Measurements from ENCODE around the gene APOF. TPM values are rescaled to one million over a fixed set of nuclear protein-coding genes. Genes with fewer than 3 reads are reported as not detected.
A peak's percentile ranks its signal among the peaks of the same experiment; 100 is the strongest.
"Not testable (repeated sequence)": the region's sequence is repeated elsewhere in the genome, so short reads cannot be mapped to it uniquely, and the experiment has no call there.

Gene APOF
- total RNA-seq, 1 donor: not detected

- Histone ChIP-seq H3K27me3 (ENCODE audit: insufficient read depth, low read length) (no peaks in the 10 kb centered on the region), H3K4me3 (ENCODE audit: insufficient read depth, low read length) (no peak overlapping the region), H2AFZ (ENCODE audit: low read length) (no peak overlapping the region), H3K4me1 (ENCODE audit: insufficient read depth, low read length) (no peaks in the 10 kb centered on the region), H3K79me2 (ENCODE audit: insufficient read depth, low read length) (peaks cover 22% of the 10 kb centered on the region), H3K36me3 (ENCODE audit: insufficient read depth, low read length) (peaks cover 90% of the 10 kb centered on the region), H3K4me2 (ENCODE audit: insufficient read depth, low read length) (no peak overlapping the region), H3K27ac (ENCODE audit: low read depth, low read length) (no peak overlapping the region), H4K20me1 (ENCODE audit: insufficient read depth, low read length) (peaks cover 15% of the 10 kb centered on the region), H3K9me3 (ENCODE audit: low read depth, low read length) (no peaks in the 10 kb centered on the region)
- peak; percentile 13 for DNase-seq (ENCODE audit: insufficient read length, low spot score, missing footprints)
- no peak for TF ChIP-seq CTCF (IDR thresholded peaks at IDR 0.05; ENCODE audit: extremely low read depth, low read depth, low read length)
Observed at GRCh38 chr12:56351325-56351724, 11.3 kb downstream of the APOF start.

GRCh38 chr12:56350662-56351061 lies 12.0 kb downstream of the APOF start:
- no peak overlapping the region for H3K4me2 ChIP-seq (ENCODE audit: insufficient read depth, low read length)
- DNase-seq (ENCODE audit: insufficient read length, low spot score, missing footprints): no peak
- H4K20me1 ChIP-seq (ENCODE audit: insufficient read depth, low read length): peaks cover 9% of the 10 kb centered on the region
- peaks cover 90% of the 10 kb centered on the region for H3K36me3 ChIP-seq (ENCODE audit: insufficient read depth, low read length)
- no peak overlapping the region for H2AFZ ChIP-seq (ENCODE audit: low read length)
- H3K79me2 ChIP-seq (ENCODE audit: insufficient read depth, low read length): peaks cover 15% of the 10 kb centered on the region
- H3K4me3 ChIP-seq (ENCODE audit: insufficient read depth, low read length): no peak overlapping the region
- H3K27ac ChIP-seq (ENCODE audit: low read depth, low read length): no peak overlapping the region
- H3K9me3 ChIP-seq (ENCODE audit: low read depth, low read length): no peaks in the 10 kb centered on the region
- H3K4me1 ChIP-seq (ENCODE audit: insufficient read depth, low read length): no peaks in the 10 kb centered on the region
- no peak for TF ChIP-seq CTCF (IDR thresholded peaks at IDR 0.05; ENCODE audit: extremely low read depth, low read depth, low read length)
- no peaks in the 10 kb centered on the region for H3K27me3 ChIP-seq (ENCODE audit: insufficient read depth, low read length)

- TF ChIP-seq CTCF (IDR thresholded peaks at IDR 0.05; ENCODE audit: extremely low read depth, low read depth, low read length): no peak
- no peak overlapping the region for H3K4me3 ChIP-seq (ENCODE audit: insufficient read depth, low read length)
- H3K27ac ChIP-seq (ENCODE audit: low read depth, low read length): no peak overlapping the region
- H2AFZ ChIP-seq (ENCODE audit: low read length): no peak overlapping the region
- H3K27me3 ChIP-seq (ENCODE audit: insufficient read depth, low read length): no peaks in the 10 kb centered on the region
- no peak overlapping the region for H3K4me2 ChIP-seq (ENCODE audit: insufficient read depth, low read length)
- H4K20me1 ChIP-seq (ENCODE audit: insufficient read depth, low read length): peaks cover 3% of the 10 kb centered on the region
- H3K4me1 ChIP-seq (ENCODE audit: insufficient read depth, low read length): no peaks in the 10 kb centered on the region
- peaks cover 82% of the 10 kb centered on the region for H3K36me3 ChIP-seq (ENCODE audit: insufficient read depth, low read length)
- no peaks in the 10 kb centered on the region for H3K79me2 ChIP-seq (ENCODE audit: insufficient read depth, low read length)
- no peak for DNase-seq (ENCODE audit: insufficient read length, low spot score, missing footprints)
- no peaks in the 10 kb centered on the region for H3K9me3 ChIP-seq (ENCODE audit: low read depth, low read length)
Observed at GRCh38 chr12:56348776-56349175, 13.9 kb downstream of the APOF start.

- H3K4me1 ChIP-seq (ENCODE audit: insufficient read depth, low read length); H4K20me1 ChIP-seq (ENCODE audit: insufficient read depth, low read length); H3K4me3 ChIP-seq (ENCODE audit: insufficient read depth, low read length); H3K27ac ChIP-seq (ENCODE audit: low read depth, low read length); H3K9me3 ChIP-seq (ENCODE audit: low read depth, low read length); H3K4me2 ChIP-seq (ENCODE audit: insufficient read depth, low read length); H3K79me2 ChIP-seq (ENCODE audit: insufficient read depth, low read length); H2AFZ ChIP-seq (ENCODE audit: low read length); H3K27me3 ChIP-seq (ENCODE audit: insufficient read depth, low read length); DNase-seq (ENCODE audit: insufficient read length, low spot score, missing footprints): not testable (repeated sequence)
- peaks cover 83% of the 10 kb centered on the region for H3K36me3 ChIP-seq (ENCODE audit: insufficient read depth, low read length)
Observed at GRCh38 chr12:56347255-56347654, 15.4 kb downstream of the APOF start.

Measured in osteoblast (primary cell).